ENCODE results near the gene BRD4. TPM values are rescaled to one million over a fixed set of nuclear protein-coding genes. Genes with fewer than 3 reads are reported as not detected.

BRD4 gene
- total and polyA plus RNA-seq, 10 of the 15 experiments (the other 5 are each of a cell fraction or from before 2014, with no cell fraction given) = 5.3 to 84.4 (median 11.8) TPM

GRCh38 chr19:15331419-15332310 lies 674 bp downstream of the BRD4 start (continued):
- TF ChIP-seq IKZF1 (conservative IDR thresholded peaks at IDR 0.05) = peak; percentile 52; the same call in 1 of the 2 replicates
- no peak for TF ChIP-seq ZNF622 (IDR thresholded peaks at IDR 0.05)
- no peak for TF ChIP-seq HDGF (IDR thresholded peaks at IDR 0.05)
- no peak for TF ChIP-seq NR2C1 (IDR thresholded peaks at IDR 0.05)
- TF ChIP-seq NFYA (IDR thresholded peaks at IDR 0.05; ENCODE audit: borderline replicate concordance, low read depth, low read length) = no peak
- TF ChIP-seq SPI1 (IDR thresholded peaks at IDR 0.05; ENCODE audit: borderline replicate concordance, insufficient read depth, low read depth, low read length) = no peak
- no peak for TF ChIP-seq JUND (IDR thresholded peaks at IDR 0.05; ENCODE audit: low read depth, low read length)
- no peak for TF ChIP-seq ZNF207 (IDR thresholded peaks at IDR 0.05; ENCODE audit: borderline replicate concordance)
- TF ChIP-seq, protein P1, sequence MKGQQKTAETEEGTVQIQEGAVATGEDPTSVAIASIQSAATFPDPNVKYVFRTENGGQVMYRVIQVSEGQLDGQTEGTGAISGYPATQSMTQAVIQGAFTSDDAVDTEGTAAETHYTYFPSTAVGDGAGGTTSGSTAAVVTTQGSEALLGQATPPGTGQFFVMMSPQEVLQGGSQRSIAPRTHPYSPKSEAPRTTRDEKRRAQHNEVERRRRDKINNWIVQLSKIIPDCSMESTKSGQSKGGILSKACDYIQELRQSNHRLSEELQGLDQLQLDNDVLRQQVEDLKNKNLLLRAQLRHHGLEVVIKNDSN (IDR thresholded peaks at IDR 0.05; ENCODE audit: borderline replicate concordance, extremely low read length, insufficient read depth, low read depth, low read length) = no peak
- TF ChIP-seq ATF7 (IDR thresholded peaks at IDR 0.05; ENCODE audit: low read depth) = no peak
- no peak for TF ChIP-seq POLR2AphosphoS2 (IDR thresholded peaks at IDR 0.05; ENCODE audit: low read depth, low read length)
- TF ChIP-seq ZNF24 (IDR thresholded peaks at IDR 0.05) = peak; percentile 29; the same call in 1 of the 2 replicates
- TF ChIP-seq CBFB (IDR thresholded peaks at IDR 0.05; ENCODE audit: low read depth) = no peak
- TF ChIP-seq SMARCA5 (IDR thresholded peaks at IDR 0.05) = peak; percentile 68; the same call in 1 of the 2 replicates
- TF ChIP-seq IRF5 (IDR thresholded peaks at IDR 0.05; ENCODE audit: borderline replicate concordance) = no peak
- TF ChIP-seq ZNF384 (IDR thresholded peaks at IDR 0.05; ENCODE audit: borderline replicate concordance, low read depth, low read length) = no peak
- TF ChIP-seq TBL1XR1 (IDR thresholded peaks at IDR 0.05; ENCODE audit: low read depth, low read length) = no peak; the same call in 1 of the 2 replicates
- no peak for TF ChIP-seq MTA2 (IDR thresholded peaks at IDR 0.05; ENCODE audit: low read depth)
- TF ChIP-seq CHD4 (IDR thresholded peaks at IDR 0.05) = no peak
- no peak for TF ChIP-seq SMAD5 (IDR thresholded peaks at IDR 0.05; ENCODE audit: low read depth)
- no peak for TF ChIP-seq SMC3 (IDR thresholded peaks at IDR 0.05; ENCODE audit: borderline replicate concordance, low read length)
- no peak for TF ChIP-seq ATF3 (IDR thresholded peaks at IDR 0.05; ENCODE audit: borderline replicate concordance, extremely low read depth, low read depth, low read length)
- no peak for TF ChIP-seq PAX5 (IDR thresholded peaks at IDR 0.05; ENCODE audit: borderline replicate concordance, low read depth, low read length)
- no peak for TF ChIP-seq NFXL1 (IDR thresholded peaks at IDR 0.05; ENCODE audit: borderline replicate concordance)
- TF ChIP-seq POU2F2 (IDR thresholded peaks at IDR 0.05; ENCODE audit: borderline replicate concordance, low read depth, low read length) = no peak
- TF ChIP-seq, protein P2, sequence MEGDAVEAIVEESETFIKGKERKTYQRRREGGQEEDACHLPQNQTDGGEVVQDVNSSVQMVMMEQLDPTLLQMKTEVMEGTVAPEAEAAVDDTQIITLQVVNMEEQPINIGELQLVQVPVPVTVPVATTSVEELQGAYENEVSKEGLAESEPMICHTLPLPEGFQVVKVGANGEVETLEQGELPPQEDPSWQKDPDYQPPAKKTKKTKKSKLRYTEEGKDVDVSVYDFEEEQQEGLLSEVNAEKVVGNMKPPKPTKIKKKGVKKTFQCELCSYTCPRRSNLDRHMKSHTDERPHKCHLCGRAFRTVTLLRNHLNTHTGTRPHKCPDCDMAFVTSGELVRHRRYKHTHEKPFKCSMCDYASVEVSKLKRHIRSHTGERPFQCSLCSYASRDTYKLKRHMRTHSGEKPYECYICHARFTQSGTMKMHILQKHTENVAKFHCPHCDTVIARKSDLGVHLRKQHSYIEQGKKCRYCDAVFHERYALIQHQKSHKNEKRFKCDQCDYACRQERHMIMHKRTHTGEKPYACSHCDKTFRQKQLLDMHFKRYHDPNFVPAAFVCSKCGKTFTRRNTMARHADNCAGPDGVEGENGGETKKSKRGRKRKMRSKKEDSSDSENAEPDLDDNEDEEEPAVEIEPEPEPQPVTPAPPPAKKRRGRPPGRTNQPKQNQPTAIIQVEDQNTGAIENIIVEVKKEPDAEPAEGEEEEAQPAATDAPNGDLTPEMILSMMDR (IDR thresholded peaks at IDR 0.05 in 2 of 3, conservative IDR thresholded peaks at IDR 0.05 in 1 of 3; ENCODE audit: control insufficient read depth in 2 of 3, extremely low read depth in 1 of 3, insufficient read depth in 1 of 3, low read depth in 3 of 3, low read length in 3 of 3) = no peak
- TF ChIP-seq CEBPB (IDR thresholded peaks at IDR 0.05; ENCODE audit: borderline replicate concordance in 1 of 2, low read depth in 2 of 2, low read length in 2 of 2) = no peak; a peak in 1 of 4 replicates
- no peak for TF ChIP-seq YBX1 (IDR thresholded peaks at IDR 0.05)
